Spleen (tissue), 7 donors: Measurements from ENCODE around the gene AKAP6.

ENCODE experiments used
- CTCF ChIP-seq, 11 experiments: fragments of 200-600 bp in 7 of 11; fragments of 450-650 bp in 4 of 11; sonication (generic) in 4 of 11; IDR thresholded peaks in 8 of 11; conservative IDR thresholded peaks in 3 of 11; 1 replicate in 7 of 11; 2 replicates in 4 of 11; pipeline versions ENCODE4 v1.4.0 to v1.8.0; 2016 to 2021; ENCODE audit warnings: antibody characterized with exemption in 11 of 11, inconsistent platforms in 4 of 11, mild to moderate bottlenecking in 1 of 11
- POLR2A ChIP-seq, 3 donors: fragments of 450-650 bp; IDR thresholded peaks; one replicate each; pipeline ENCODE4 v1.5.1; 2017; ENCODE audit warnings: antibody characterized with exemption in 3 of 3, mild to moderate bottlenecking in 1 of 3
- POLR2AphosphoS5 ChIP-seq, 3 donors: sonication (generic); formaldehyde crosslinking; IDR thresholded peaks; one replicate each; pipeline ENCODE4 v1.5.1; 2017; ENCODE audit warnings: antibody characterized with exemption in 3 of 3
- donor health status: DM: no; HTN: no; CAD: no; lungs with moderate emphysema.
- donor health status: DM: no; HTN: no; CAD: no.
- donor health status: DM: no; HTN: no; CAD: no.

DNA sequence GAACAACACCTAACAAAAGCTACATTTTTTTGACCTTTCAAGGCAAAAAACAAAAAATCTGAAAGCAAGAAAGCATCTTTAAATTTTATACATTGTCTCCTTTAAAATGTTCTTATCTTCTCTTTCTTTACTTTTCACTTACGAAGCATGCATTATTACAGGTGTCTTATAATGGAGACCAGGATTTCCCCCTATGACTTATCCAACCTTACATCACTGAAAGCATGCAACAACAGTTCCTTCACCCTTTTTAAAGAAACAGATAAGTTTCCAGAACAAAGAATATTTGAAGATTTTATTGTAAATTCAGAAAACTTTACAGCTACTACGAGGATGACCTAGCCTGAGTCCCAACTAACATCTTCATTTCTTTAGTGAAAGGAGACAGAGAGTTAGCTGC is 277.2 kb downstream of the AKAP6 start:
- no peak for TF ChIP-seq CTCF (IDR thresholded peaks at IDR 0.05 in 8 of 11, conservative IDR thresholded peaks at IDR 0.05 in 3 of 11)
- no peak for TF ChIP-seq POLR2A (IDR thresholded peaks at IDR 0.05)
- no peak for TF ChIP-seq POLR2AphosphoS5 (IDR thresholded peaks at IDR 0.05)
